Ovary (tissue), 9 donors: ENCODE data around the gene CD2BP2. TPM values are rescaled to one million over a fixed set of nuclear protein-coding genes. Genes with fewer than 3 reads are reported as not detected.
A peak's percentile ranks its signal among the peaks of the same experiment; 100 is the strongest.
"Not testable (repeated sequence)": the region's sequence is repeated elsewhere in the genome, so short reads cannot be mapped to it uniquely, and the experiment has no call there.

ENCODE experiments used
- DNase-seq, 5 donors: peaks; one replicate each; pipeline ENCODE4 v3.0.0-alpha.2; 2019 to 2020
- H3K27ac ChIP-seq, 2 donors: fragments of 200-600 bp; one replicate each; pipeline versions ENCODE4 v1.5.1 to v1.8.0; 2019 to 2022
- H3K27me3 ChIP-seq: fragments of 200-600 bp; one replicate; pipeline ENCODE4 v1.8.0; 2022
- H3K36me3 ChIP-seq: fragments of 200-600 bp; sonication (generic); one replicate; pipeline ENCODE4 v1.5.1; 2019
- H3K4me1 ChIP-seq: one replicate; pipeline ENCODE4 v1.8.1; 2013; ENCODE audit warnings: mild to moderate bottlenecking, moderate library complexity; ENCODE audit not compliant: insufficient read depth
- H3K4me3 ChIP-seq: fragments of 200-600 bp; sonication (generic); one replicate; pipeline ENCODE4 v1.5.1; 2017
- H3K9me3 ChIP-seq, 2 donors: fragments of 200-600 bp in 1 of 2; sonication (generic) in 1 of 2; one replicate each; pipeline versions ENCODE4 v1.5.1 to v1.8.1; 2013 to 2019; ENCODE audit warnings: mild to moderate bottlenecking in 1 of 2, moderate library complexity in 1 of 2
- POLR2A ChIP-seq: fragments of 450-650 bp; IDR thresholded peaks from one replicate; pipeline ENCODE4 v1.6.1; 2017; ENCODE audit warnings: antibody characterized with exemption, mild to moderate bottlenecking, moderate library complexity
- WGBS, 3 donors: extraction: QIAGEN DNeasy Blood & Tissue Kit in 1 of 3; methylation state at CpG; one replicate each; pipeline versions ENCODE4 v1.1.5 to v1.1.7; 2013 to 2017; 5-methylcytosine and 5-hydroxymethylcytosine counted together
- intact Hi-C, 4 donors: fragments of 100-400 bp; cut with DNase I; formaldehyde crosslinking; loops; one replicate each; pipeline versions ENCODE4 v1.11.0 to v1.15.1; 2022 to 2023
- polyA plus RNA-seq, 2 donors: library from polyadenylated mRNA; stranded (reverse); fragments of 200-250 nt in 1 of 2; fragments of 350-450 nt in 1 of 2; fragmentation: Illumina TruSeq in 1 of 2; extraction: RNeasy Lipid Tissue Mini Kit (QIAGEN cat#74804) in 1 of 2; gene quantifications; one replicate each; pipeline ENCODE4 v1.2.3, GENCODE V29; 2013 to 2014
- total RNA-seq, 7 donors: library from RNA; depleted of rRNA in 2 of 7; stranded (reverse); fragments of >200 nt in 2 of 7; fragmentation: NEBNext Ultra II Directional in 3 of 7; extraction: Animal tissue kit (Norgen Biotek cat#: 25700) in 3 of 7; gene quantifications; one replicate each; pipeline versions ENCODE4 v1.1.0 to v1.2.4, GENCODE V29; 2016 to 2023
- TF ChIP-seq, protein P1 (sequence below), 3 donors: fragments of 450-650 bp in 2 of 3; fragments of 200-600 bp in 1 of 3; IDR thresholded peaks; one replicate each; pipeline versions ENCODE4 v1.5.1 to v1.8.0; 2016 to 2022; ENCODE audit warnings: antibody characterized with exemption in 3 of 3, mild to moderate bottlenecking in 1 of 3
- donor health status: DM: no; HTN: no; CAD: no; lungs with moderate emphysema.
- donor health status: DM: no; HTN: no; CAD: no.
- donor health status: Bipolar disorder and iron deficiency.
- donor health status: DM: yes; HTN: yes; CAD: no.
- donor health status: DM: no; HTN: no; CAD: no.
- donor health status: DM: yes; HTN: yes; CAD: no.

Gene CD2BP2
- total and polyA plus RNA-seq, 9 donors: 29.2 to 81.7 (median 64.7) TPM

DNA sequence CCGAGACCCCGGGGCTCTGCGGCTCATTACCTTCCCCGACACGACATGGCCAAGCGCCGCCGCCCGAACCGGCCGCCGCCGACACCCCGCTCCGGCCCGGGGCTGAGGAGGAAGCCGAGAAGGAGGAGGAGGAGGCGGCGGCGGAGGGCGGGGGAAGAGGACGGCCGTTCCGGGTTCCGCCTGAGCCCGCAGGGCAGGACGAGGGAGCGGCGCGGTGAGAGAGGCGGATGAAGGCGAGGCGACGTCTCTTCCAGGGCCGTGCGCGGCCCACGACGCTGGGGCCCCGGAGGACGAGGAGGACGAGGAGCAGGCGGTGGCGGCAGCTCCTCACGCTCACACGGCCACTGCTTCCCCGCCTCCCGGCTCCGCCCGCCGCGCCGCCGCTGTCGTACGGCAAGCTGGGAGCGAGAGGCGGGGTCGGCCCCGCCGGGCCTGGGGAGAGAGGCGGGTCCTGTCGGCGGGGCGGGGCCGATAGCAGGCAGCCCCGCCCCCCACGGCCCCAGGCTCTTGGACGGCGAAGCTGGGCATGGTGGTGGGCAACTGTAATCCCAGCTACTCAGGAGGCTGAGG, 20.0 kb downstream of the CD2BP2 start:
- H3K36me3 ChIP-seq, intact Hi-C loops, H3K27me3 ChIP-seq, H3K4me1 ChIP-seq, H3K9me3 ChIP-seq: not testable (repeated sequence)
- 0 to 1% (median 1%) methylated on average over 34 to 70 of the region's 70 CpGs for WGBS, 3 donors
- Histone ChIP-seq H3K4me3 (peak overlapping the region; percentile 76), H3K27ac (peak overlapping the region; percentile 85 to 95)
- DNase-seq: peak; percentile 83 to 90 (median 87)
- peak; percentile 72 for TF ChIP-seq POLR2A
- TF ChIP-seq, protein P1, sequence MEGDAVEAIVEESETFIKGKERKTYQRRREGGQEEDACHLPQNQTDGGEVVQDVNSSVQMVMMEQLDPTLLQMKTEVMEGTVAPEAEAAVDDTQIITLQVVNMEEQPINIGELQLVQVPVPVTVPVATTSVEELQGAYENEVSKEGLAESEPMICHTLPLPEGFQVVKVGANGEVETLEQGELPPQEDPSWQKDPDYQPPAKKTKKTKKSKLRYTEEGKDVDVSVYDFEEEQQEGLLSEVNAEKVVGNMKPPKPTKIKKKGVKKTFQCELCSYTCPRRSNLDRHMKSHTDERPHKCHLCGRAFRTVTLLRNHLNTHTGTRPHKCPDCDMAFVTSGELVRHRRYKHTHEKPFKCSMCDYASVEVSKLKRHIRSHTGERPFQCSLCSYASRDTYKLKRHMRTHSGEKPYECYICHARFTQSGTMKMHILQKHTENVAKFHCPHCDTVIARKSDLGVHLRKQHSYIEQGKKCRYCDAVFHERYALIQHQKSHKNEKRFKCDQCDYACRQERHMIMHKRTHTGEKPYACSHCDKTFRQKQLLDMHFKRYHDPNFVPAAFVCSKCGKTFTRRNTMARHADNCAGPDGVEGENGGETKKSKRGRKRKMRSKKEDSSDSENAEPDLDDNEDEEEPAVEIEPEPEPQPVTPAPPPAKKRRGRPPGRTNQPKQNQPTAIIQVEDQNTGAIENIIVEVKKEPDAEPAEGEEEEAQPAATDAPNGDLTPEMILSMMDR (IDR thresholded peaks at IDR 0.05): peak in 1 of 3 donors; percentile 27

DNA sequence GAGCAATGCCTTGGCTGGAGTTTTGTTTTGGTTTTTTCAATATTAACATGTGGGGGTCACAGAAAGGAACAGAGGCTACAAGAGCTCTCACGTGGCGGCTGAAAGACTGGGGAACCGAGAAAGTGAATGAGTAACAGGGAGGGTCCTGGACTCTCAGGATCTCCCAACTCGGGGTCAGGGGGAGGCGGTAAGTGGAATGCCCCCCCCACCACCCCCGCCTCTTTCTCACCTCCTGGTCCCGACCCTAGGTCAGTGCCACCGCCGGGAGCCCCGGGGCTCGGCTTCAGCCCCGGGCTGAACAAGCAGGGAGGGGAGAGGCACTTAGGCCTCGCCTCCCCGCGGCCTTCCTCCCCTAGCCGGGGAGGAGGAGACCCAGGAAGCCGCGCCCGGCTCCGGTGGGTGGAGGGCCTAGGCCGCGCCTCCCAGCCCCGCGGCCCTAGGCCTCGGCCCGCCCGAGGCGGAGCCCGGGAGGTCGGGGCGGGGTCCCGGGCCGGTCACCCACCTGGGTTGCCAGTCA, 20.6 kb downstream of the CD2BP2 start:
- 0 to 1% (median 1%) methylated on average over 20 to 25 of the region's 33 CpGs for WGBS, 3 donors
- H3K27ac ChIP-seq: peak overlapping the region in 1 of 2 donors; percentile 95

DNA sequence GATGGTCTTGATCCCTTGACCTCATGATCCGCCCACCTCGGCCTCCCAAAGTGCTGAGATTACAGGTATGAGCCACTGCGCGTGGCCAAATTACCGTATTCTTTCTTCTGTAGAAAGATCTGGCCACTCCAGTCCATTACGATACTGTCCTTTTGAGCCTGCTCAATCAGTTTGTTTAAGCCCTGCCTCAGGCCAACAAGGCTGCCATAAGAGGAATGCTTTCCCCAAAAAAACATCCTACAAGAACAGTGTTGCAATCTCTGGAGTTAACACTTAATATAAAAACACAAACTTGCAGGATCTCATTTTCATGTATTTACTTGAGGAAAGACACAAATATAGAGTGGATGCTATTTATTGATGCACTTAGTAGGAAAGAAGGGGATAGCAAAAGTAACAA, 30.9 kb downstream of the CD2BP2 start:
- H3K27ac ChIP-seq, intact Hi-C loops, H3K9me3 ChIP-seq, H3K27me3 ChIP-seq, H3K4me1 ChIP-seq, H3K4me3 ChIP-seq, H3K36me3 ChIP-seq, DNase-seq: not testable (repeated sequence)
- WGBS, 3 donors: 83 to 91% (median 86%) methylated on average over 6 of the region's 6 CpGs

More for the DNA sequence above, 20.6 kb downstream of the CD2BP2 start:
- H3K36me3 ChIP-seq, intact Hi-C loops, H3K27me3 ChIP-seq, H3K9me3 ChIP-seq, H3K4me1 ChIP-seq: not testable (repeated sequence)
- peak overlapping the region; percentile 76 for H3K4me3 ChIP-seq
- peak; percentile 66 to 84 (median 71) for DNase-seq

DNA sequence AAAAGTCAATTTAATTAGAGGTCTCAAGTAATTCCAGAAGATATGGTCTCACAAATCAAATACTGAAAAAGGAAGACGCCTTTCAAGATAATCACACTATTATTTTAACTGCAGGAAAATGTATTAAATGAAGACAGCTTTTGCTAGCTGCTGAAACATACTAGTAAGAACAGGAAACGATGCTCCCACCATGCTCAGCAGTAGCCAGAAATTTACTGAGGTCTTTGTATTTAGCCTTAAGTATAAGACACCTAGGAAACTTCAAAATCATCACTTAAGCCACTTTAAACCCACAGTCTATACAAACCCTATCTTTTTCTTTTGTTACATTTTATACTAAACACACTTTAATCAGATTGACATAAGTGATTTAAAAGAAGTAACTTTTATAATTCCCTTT, 36.5 kb downstream of the CD2BP2 start:
- H3K4me1 ChIP-seq, DNase-seq, H3K36me3 ChIP-seq, H3K4me3 ChIP-seq, H3K9me3 ChIP-seq, H3K27ac ChIP-seq, H3K27me3 ChIP-seq, intact Hi-C loops: not testable (repeated sequence)
- WGBS, 3 donors: 43 to 52% (median 49%) methylated on average over 2 of the region's 2 CpGs

DNA sequence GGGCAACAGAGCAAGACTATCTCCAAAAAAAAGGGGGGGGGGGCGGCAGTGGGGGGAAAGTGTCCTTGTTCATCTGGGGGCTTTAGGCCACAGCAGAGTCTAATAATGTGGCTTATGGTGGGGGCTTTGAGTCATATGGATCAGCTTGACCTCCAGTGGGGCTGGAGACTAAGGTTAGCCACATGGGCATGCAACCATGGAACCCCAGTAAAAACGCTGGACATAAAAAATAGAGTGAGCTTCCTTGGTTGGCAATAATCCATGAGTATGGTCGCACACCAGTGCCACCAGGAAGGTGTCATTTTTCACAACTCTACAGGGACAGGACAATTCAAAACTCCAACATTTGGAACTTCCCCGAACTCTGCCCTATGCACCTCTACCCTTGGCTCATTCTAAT, 44.2 kb downstream of the CD2BP2 start:
- H3K27ac ChIP-seq, intact Hi-C loops, H3K9me3 ChIP-seq, H3K4me3 ChIP-seq, H3K4me1 ChIP-seq, H3K36me3 ChIP-seq, H3K27me3 ChIP-seq, DNase-seq: not testable (repeated sequence)
- WGBS, 3 donors: 70 to 92% (median 90%) methylated on average over 2 to 3 of the region's 4 CpGs

DNA sequence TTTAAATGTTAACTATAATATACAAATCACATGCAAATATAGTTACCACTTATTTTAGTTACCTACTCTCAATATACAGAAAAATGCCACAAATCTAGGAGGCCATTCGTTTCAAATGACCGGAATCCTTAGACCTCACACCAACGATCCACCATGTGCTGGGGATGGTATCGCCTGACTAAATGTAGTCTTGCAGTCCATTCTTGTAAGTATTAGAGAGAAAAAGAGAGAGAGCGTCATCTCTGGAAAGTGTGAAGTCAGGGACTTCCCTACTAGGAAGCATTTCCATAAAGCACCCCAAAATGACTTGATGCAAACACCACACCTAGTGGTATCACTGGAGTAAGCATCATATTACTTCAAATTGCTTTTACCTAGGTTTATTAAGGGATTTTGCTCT, 45.9 kb downstream of the CD2BP2 start:
- H3K27me3 ChIP-seq, H3K4me3 ChIP-seq, intact Hi-C loops, H3K27ac ChIP-seq, H3K4me1 ChIP-seq, H3K36me3 ChIP-seq, H3K9me3 ChIP-seq, DNase-seq: not testable (repeated sequence)
- 87 to 96% (median 94%) methylated on average over 5 of the region's 5 CpGs for WGBS, 3 donors

Other genes with a start within 250 kb of the CD2BP2 start
- 1 to 10 TPM; 2.6 to 7.5 (median 4.6) TPM for gene GDPD3, start 241.8 kb downstream of the CD2BP2 start, total RNA-seq
- gene GDPD3, start 241.8 kb downstream of the CD2BP2 start, polyA plus RNA-seq: 1 to 10 TPM; 3.7 to 4.4 TPM
- 100 to 1,000 TPM in 5 of 7 donors, 10 to 100 TPM in 2; 41.7 to 136 (median 115) TPM for gene MAPK3, start 232.1 kb downstream of the CD2BP2 start, total RNA-seq
- 100 to 1,000 TPM; 116 to 171 TPM for gene MAPK3, start 232.1 kb downstream of the CD2BP2 start, polyA plus RNA-seq
- 10 to 100 TPM in 4 of 7 donors, 1 to 10 TPM in 3; 6.7 to 33.3 (median 14.1) TPM for gene CORO1A, start 171.7 kb downstream of the CD2BP2 start, total RNA-seq
- 10 to 100 TPM in 1 of 2 donors, 1 to 10 TPM in 1; 1.6 to 12.2 TPM for gene CORO1A, start 171.7 kb downstream of the CD2BP2 start, polyA plus RNA-seq
- 100 to 1,000 TPM in 1 of 7 donors, 10 to 100 TPM in 6; 21.3 to 106 (median 40.1) TPM for gene BOLA2B, start 161.6 kb downstream of the CD2BP2 start, total RNA-seq
- 10 to 100 TPM; 10.0 to 43.9 TPM for gene BOLA2B, start 161.6 kb downstream of the CD2BP2 start, polyA plus RNA-seq
- 10 to 100 TPM in 6 of 7 donors, 1 to 10 TPM in 1; 9.3 to 60.9 (median 33.9) TPM for gene SLX1A, start 161.4 kb downstream of the CD2BP2 start, total RNA-seq
- 10 to 100 TPM in 1 of 2 donors, 1 to 10 TPM in 1; 3.5 to 12.5 TPM for gene SLX1A, start 161.4 kb downstream of the CD2BP2 start, polyA plus RNA-seq
- 10 to 100 TPM in 4 of 7 donors, 1 to 10 TPM in 3; 4.1 to 12.5 (median 10.5) TPM for gene SULT1A3, start 156.1 kb downstream of the CD2BP2 start, total RNA-seq
- 10 to 100 TPM in 1 of 2 donors, 1 to 10 TPM in 1; 9.9 to 10.0 TPM for gene SULT1A3, start 156.1 kb downstream of the CD2BP2 start, polyA plus RNA-seq
- gene NPIPB13, start 106.8 kb downstream of the CD2BP2 start, total RNA-seq: 10 to 100 TPM in 3 of 7 donors, 1 to 10 TPM in 4; 1.3 to 23.7 (median 7.4) TPM
- gene NPIPB13, start 106.8 kb downstream of the CD2BP2 start, polyA plus RNA-seq: 1 to 10 TPM; 3.2 to 4.5 TPM
- gene TBC1D10B, start 15.2 kb upstream of the CD2BP2 start, total RNA-seq: 10 to 100 TPM; 18.4 to 46.9 (median 38.0) TPM
- 10 to 100 TPM; 24.7 to 29.7 TPM for gene TBC1D10B, start 15.2 kb upstream of the CD2BP2 start, polyA plus RNA-seq
- 1 to 10 TPM in 2 of 7 donors, not detected in 5; 1.0 to 1.3 TPM for gene MYL11, start 19.5 kb upstream of the CD2BP2 start, total RNA-seq
- 1 to 10 TPM in 1 of 2 donors, under 1 TPM in 1; 0.38 to 1.4 TPM for gene MYL11, start 19.5 kb upstream of the CD2BP2 start, polyA plus RNA-seq
- gene SEPTIN1, start 27.3 kb upstream of the CD2BP2 start, total RNA-seq: 1 to 10 TPM in 6 of 7 donors, under 1 TPM in 1; 0.46 to 8.2 (median 4.4) TPM
- 1 to 10 TPM; 1.9 to 3.2 TPM for gene SEPTIN1, start 27.3 kb upstream of the CD2BP2 start, polyA plus RNA-seq
- gene ZNF48, start 40.1 kb upstream of the CD2BP2 start, total RNA-seq: 1 to 10 TPM; 6.2 to 9.8 (median 6.7) TPM
- 1 to 10 TPM; 2.7 to 4.8 TPM for gene ZNF48, start 40.1 kb upstream of the CD2BP2 start, polyA plus RNA-seq
- 10 to 100 TPM; 12.4 to 33.3 (median 18.7) TPM for gene ZNF771, start 52.3 kb upstream of the CD2BP2 start, total RNA-seq
- gene ZNF771, start 52.3 kb upstream of the CD2BP2 start, polyA plus RNA-seq: 10 to 100 TPM in 1 of 2 donors, 1 to 10 TPM in 1; 4.1 to 12.8 TPM
- 10 to 100 TPM; 13.2 to 34.4 (median 22.9) TPM for gene DCTPP1, start 74.7 kb upstream of the CD2BP2 start, total RNA-seq
- 10 to 100 TPM; 16.3 to 20.3 TPM for gene DCTPP1, start 74.7 kb upstream of the CD2BP2 start, polyA plus RNA-seq
- 10 to 100 TPM; 13.1 to 38.9 (median 25.6) TPM for gene SEPHS2, start 90.6 kb upstream of the CD2BP2 start, total RNA-seq
- 10 to 100 TPM; 19.3 to 37.1 TPM for gene SEPHS2, start 90.6 kb upstream of the CD2BP2 start, polyA plus RNA-seq
- 1 to 10 TPM in 6 of 7 donors, under 1 TPM in 1; 0.95 to 2.9 (median 2.0) TPM for gene ITGAL, start 117.4 kb upstream of the CD2BP2 start, total RNA-seq
- gene ITGAL, start 117.4 kb upstream of the CD2BP2 start, polyA plus RNA-seq: 10 to 100 TPM in 1 of 2 donors, under 1 TPM in 1; 0.90 to 13.1 TPM
- 10 to 100 TPM; 20.5 to 43.2 (median 38.6) TPM for gene ZNF768, start 171.3 kb upstream of the CD2BP2 start, total RNA-seq
- 10 to 100 TPM; 12.4 to 40.6 TPM for gene ZNF768, start 171.3 kb upstream of the CD2BP2 start, polyA plus RNA-seq
- gene ZNF747, start 179.6 kb upstream of the CD2BP2 start, total RNA-seq: 10 to 100 TPM; 11.9 to 19.2 (median 12.9) TPM
- 10 to 100 TPM in 1 of 2 donors, 1 to 10 TPM in 1; 8.4 to 11.4 TPM for gene ZNF747, start 179.6 kb upstream of the CD2BP2 start, polyA plus RNA-seq
- gene ZNF764, start 203.1 kb upstream of the CD2BP2 start, total RNA-seq: 10 to 100 TPM in 5 of 7 donors, 1 to 10 TPM in 2; 6.8 to 14.5 (median 13.2) TPM
- gene ZNF764, start 203.1 kb upstream of the CD2BP2 start, polyA plus RNA-seq: 1 to 10 TPM; 4.3 to 9.6 TPM
- 10 to 100 TPM; 10.4 to 31.2 (median 15.4) TPM for gene ZNF688, start 216.4 kb upstream of the CD2BP2 start, total RNA-seq
- gene ZNF688, start 216.4 kb upstream of the CD2BP2 start, polyA plus RNA-seq: 10 to 100 TPM; 10.3 to 16.1 TPM
- gene ZNF785, start 230.4 kb upstream of the CD2BP2 start, total RNA-seq: 10 to 100 TPM in 5 of 7 donors, 1 to 10 TPM in 2; 7.0 to 29.4 (median 22.2) TPM
- 10 to 100 TPM; 11.7 to 14.8 TPM for gene ZNF785, start 230.4 kb upstream of the CD2BP2 start, polyA plus RNA-seq